ENCODE data around the gene RHEB.

The RHEB gene

DNA sequence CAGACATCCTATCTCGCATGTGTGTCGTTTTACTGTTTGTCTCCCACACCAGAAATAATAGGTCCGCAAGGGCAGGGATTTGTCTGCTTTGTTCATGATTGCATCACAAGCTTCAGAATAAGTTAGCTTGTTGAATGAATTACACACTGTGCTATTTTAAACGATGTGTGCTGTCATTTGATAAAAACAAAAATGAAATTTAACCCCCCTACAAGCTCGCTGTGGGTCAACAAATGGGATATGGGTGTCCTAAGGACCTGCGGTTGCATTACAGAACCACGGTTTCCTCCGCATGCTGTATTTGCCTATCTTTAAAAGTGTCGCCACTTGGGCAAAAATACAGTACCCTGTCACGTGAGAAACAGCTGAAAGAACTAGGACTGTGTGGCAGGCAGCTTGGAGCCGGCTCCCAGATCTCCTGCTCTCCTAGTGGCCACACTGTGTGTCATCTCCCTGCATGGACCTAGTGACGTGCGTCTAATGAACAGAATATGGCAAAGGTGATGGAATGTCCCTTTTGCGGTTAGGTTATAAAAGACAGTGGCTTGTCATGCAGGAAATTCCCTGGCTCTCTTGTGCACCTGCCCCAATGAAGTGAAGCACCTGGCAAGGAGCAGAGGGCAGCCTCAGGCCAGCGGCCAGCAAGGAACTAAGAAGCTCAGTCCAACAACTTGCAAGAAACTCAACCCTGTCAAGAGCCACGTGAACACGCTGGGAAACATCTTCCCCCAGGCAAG is 46.9 kb downstream of the RHEB start:
- DNase-seq: peak; percentile 74
- no peak overlapping the region for H3K4me3 ChIP-seq (ENCODE audit: low read depth, low read length)
- no peak for TF ChIP-seq CTCF (IDR thresholded peaks at IDR 0.05; ENCODE audit: low read depth, low read length, missing control alignments)
- in situ Hi-C loops (cut with HindIII; ENCODE audit: low pct_ligation_motif_present, low sequenced_read_pairs): no loop called here
- H3K27me3 ChIP-seq (replicated peaks): no peaks in the 10 kb centered on the region
- H3K27ac ChIP-seq: peak overlapping the region; percentile 42
- H3K36me3 ChIP-seq (replicated peaks): peaks cover 49% of the 10 kb centered on the region

DNA sequence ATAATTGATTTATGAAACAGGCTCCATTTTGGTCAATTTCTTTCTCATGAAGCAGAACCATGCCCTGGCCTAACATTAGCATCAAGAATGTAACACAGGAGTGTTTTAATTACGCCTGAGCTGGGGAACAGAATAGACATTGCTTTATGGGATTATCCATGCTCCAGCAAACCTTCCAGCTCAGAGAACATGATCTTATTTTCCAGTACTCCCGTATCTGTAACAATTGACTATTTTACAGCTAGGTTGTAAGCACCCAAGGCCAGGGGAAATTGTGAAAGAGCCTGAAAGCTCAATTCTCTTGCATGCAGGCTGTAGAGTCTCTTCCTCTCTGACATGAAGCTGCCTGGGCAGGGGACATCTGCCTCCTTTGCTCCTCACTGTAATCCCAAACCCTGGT is 49.0 kb downstream of the RHEB start:
- no peak overlapping the region for H3K4me3 ChIP-seq (ENCODE audit: low read depth, low read length)
- TF ChIP-seq CTCF (IDR thresholded peaks at IDR 0.05; ENCODE audit: low read depth, low read length, missing control alignments): no peak
- no peaks in the 10 kb centered on the region for H3K27me3 ChIP-seq (replicated peaks)
- H3K27ac ChIP-seq: no peak overlapping the region
- H3K36me3 ChIP-seq (replicated peaks): peaks cover 46% of the 10 kb centered on the region
- in situ Hi-C loops (cut with HindIII; ENCODE audit: low pct_ligation_motif_present, low sequenced_read_pairs): no loop called here
- DNase-seq: no peak

DNA sequence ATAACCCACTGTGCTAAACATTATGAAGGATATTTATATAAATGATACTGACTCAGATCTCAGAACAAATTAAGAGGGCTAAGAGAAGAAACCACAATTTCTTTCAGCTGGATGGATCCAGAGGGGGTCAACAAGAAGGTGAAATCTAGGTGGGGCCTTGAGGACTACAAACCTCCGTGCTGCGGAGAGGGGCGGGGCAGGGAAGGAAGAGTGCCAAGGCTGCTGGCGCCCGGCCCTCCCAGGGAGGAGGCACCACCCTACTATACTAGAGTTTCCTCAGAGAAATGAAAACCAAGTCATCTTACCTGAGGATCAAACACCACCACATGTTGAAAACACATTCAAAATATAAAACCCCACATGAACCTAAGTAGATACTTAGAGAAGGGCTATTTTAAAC is 50.4 kb downstream of the RHEB start:
- no peak for TF ChIP-seq CTCF (IDR thresholded peaks at IDR 0.05; ENCODE audit: low read depth, low read length, missing control alignments)
- H3K36me3 ChIP-seq (replicated peaks): peaks cover 54% of the 10 kb centered on the region
- no peak overlapping the region for H3K4me3 ChIP-seq (ENCODE audit: low read depth, low read length)
- H3K27ac ChIP-seq: no peak overlapping the region
- no peaks in the 10 kb centered on the region for H3K27me3 ChIP-seq (replicated peaks)
- no peak for DNase-seq
- in situ Hi-C loops (cut with HindIII; ENCODE audit: low pct_ligation_motif_present, low sequenced_read_pairs): no loop called here

GRCh38 chr7:151468217-151469018 is 51.3 kb downstream of the RHEB start:
- in situ Hi-C loops (cut with HindIII; ENCODE audit: low pct_ligation_motif_present, low sequenced_read_pairs): no loop called here
- no peak for DNase-seq
- Histone ChIP-seq H3K27ac (no peak overlapping the region), H3K27me3 (replicated peaks) (no peaks in the 10 kb centered on the region), H3K4me3 (ENCODE audit: low read depth, low read length) (no peak overlapping the region), H3K36me3 (replicated peaks) (peaks cover 58% of the 10 kb centered on the region)
- no peak for TF ChIP-seq CTCF (IDR thresholded peaks at IDR 0.05; ENCODE audit: low read depth, low read length, missing control alignments)

DNA sequence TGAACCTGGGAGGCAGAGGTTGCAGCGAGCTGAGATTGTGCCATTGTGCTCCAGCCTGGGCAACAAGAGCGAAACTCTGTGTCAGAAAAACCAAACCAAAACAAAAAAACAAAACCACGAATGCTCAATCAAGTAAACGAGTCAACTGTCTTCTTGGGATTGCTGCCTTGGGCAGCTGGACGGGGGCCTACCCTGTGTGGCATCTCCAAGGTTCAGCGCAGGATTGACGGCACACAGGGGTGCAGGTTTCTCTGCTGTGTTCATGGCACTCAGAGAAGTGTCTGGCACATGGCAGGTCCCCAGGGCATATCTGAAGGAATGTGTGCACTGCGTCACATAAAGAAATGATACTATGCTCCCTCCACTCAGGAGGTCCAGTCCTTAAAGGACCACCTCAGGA is 54.5 kb downstream of the RHEB start:
- no peak for TF ChIP-seq CTCF (IDR thresholded peaks at IDR 0.05; ENCODE audit: low read depth, low read length, missing control alignments)
- Histone ChIP-seq H3K27me3 (replicated peaks) (no peaks in the 10 kb centered on the region), H3K4me3 (ENCODE audit: low read depth, low read length) (no peak overlapping the region), H3K36me3 (replicated peaks) (peaks cover 47% of the 10 kb centered on the region), H3K27ac (no peak overlapping the region)
- in situ Hi-C loops (cut with HindIII; ENCODE audit: low pct_ligation_motif_present, low sequenced_read_pairs): no loop called here
- DNase-seq: no peak
